ENCODE results near the gene HOTAIR.

HOTAIR gene

DNA sequence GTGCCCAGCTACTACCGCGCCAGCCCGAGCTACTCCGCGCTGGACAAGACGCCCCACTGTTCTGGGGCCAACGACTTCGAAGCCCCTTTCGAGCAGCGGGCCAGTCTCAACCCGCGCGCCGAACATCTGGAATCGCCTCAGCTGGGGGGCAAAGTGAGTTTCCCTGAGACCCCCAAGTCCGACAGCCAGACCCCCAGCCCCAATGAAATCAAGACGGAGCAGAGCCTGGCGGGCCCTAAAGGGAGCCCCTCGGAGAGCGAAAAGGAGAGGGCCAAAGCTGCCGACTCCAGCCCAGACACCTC, 10.9 kb upstream of the HOTAIR start:
- no peak for DNase-seq

DNA sequence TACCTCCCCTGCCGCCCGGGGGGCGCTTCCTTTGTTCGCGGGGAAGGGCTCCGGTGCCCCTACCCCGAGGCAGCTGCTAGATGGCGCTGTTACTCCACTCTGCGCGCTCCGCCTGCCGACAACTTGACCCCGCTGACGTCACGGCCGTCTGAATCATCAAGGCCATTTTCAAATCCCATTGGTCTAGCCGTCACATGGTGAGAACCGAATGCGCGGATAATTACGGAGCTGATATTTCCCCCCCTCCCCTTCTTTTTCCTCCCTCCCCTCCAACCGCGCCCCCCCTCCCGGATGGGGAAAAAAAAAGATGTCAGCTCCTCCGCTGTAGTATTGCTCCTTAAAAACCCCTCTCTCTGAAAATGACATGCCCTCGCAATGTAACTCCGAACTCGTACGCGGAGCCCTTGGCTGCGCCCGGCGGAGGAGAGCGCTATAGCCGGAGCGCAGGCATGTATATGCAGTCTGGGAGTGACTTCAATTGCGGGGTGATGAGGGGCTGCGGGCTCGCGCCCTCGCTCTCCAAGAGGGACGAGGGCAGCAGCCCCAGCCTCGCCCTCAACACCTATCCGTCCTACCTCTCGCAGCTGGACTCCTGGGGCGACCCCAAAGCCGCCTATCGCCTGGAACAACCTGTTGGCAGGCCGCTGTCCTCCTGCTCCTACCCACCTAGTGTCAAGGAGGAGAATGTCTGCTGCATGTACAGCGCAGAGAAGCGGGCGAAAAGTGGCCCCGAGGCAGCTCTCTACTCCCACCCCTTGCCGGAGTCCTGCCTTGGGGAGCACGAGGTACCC, 10.3 kb upstream of the HOTAIR start, which contains the start of gene HOXC10:
TSS of gene HOXC10 (plus strand) at position 246 of the 791 bp plus-strand sequence. CDS start at position 360, 114 bp downstream.
- DNase-seq = no peak

DNA sequence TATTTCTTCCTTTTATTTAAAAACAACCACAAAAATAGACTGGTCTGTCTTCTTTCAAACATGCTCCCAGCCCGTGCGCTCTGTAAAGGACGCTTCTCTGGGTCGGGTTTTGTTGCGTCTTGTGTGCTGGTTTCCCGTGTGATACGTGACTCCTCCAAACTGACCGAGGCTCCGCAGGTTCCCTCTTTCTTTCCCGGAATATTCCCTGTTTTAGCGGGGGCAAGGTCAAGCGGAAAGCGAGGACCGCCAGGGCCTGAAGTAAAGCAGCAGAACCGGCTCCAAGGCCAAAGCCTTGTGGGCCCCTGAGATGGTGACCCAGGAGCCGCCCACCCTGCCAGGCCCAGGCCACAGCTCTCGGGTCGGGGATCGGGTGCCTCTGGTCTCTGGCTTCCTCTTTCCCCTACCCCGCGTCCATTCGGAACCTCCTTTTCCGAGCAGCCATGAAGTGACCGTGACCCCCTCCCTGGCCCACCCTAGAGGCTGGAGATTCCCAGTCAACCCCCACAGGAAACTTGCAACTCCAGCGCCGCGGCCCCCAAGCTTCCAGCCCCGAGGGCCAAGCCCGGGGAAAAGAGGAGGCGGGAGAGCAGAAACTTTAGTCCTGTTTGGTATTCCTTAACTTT, 9.3 kb upstream of the HOTAIR start:
- DNase-seq = no peak

DNA sequence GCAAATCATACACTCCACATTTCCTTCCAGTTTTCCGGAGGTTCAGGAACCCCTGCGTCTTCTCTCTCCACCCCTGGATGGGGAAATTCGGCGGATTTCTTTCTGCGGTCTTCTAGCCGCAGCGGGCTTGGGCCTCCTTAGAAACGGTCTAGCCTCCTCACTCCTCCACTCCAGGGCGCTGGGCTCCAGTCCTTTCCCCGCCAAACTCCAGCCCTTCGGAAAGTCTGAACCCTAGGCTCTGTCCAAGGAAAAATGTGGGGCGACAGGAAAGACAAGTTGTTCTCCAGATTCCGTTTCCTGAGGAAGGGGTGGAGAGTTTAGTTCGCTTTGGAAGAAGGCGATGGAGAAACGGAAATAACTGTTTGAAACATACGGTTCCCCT, 8.8 kb upstream of the HOTAIR start:
- no peak for DNase-seq

DNA sequence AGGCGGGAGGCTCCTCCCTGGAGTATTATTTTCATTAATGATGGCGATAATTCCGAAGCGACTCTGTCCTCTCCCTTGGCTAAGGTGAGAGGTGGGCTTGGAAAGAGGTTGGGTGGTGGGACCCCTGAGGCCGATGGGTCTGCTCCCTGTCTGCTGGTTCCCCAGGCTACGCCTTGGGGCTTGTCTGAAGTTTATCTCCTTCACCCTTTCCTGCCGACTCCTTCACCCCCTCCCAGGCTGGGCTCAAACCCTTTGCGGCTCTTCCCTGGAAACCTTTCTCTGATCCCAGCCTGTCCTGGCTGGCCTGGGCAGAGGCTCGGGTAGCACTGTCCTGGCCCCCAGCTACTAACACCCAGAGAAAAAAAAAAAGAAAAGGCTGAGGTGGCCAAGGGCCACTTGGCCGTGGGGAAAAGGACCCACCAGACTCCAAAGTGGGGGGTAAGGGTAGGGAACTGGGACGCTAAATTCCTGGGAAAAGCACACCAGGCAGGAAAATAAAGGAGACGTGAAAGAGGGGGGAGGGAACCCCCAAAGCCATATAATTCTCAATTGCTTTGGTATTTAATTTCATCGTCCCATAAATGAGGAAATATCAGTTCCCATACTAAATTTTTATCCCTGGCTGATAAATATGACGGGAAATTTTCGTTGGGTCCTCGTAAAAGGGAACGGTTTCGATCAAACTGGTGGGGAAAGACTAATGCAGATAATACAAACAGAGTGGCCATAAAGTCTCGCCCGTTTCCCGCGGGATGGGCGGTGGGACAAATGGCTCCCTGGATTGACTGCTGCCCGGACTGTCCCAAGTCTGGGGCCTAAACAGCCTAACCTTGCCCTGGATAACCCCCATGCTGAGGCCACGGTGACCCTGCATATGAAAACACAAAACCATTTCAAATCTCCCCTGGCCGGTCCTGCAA, 8.2 kb upstream of the HOTAIR start:
- DNase-seq = no peak

DNA sequence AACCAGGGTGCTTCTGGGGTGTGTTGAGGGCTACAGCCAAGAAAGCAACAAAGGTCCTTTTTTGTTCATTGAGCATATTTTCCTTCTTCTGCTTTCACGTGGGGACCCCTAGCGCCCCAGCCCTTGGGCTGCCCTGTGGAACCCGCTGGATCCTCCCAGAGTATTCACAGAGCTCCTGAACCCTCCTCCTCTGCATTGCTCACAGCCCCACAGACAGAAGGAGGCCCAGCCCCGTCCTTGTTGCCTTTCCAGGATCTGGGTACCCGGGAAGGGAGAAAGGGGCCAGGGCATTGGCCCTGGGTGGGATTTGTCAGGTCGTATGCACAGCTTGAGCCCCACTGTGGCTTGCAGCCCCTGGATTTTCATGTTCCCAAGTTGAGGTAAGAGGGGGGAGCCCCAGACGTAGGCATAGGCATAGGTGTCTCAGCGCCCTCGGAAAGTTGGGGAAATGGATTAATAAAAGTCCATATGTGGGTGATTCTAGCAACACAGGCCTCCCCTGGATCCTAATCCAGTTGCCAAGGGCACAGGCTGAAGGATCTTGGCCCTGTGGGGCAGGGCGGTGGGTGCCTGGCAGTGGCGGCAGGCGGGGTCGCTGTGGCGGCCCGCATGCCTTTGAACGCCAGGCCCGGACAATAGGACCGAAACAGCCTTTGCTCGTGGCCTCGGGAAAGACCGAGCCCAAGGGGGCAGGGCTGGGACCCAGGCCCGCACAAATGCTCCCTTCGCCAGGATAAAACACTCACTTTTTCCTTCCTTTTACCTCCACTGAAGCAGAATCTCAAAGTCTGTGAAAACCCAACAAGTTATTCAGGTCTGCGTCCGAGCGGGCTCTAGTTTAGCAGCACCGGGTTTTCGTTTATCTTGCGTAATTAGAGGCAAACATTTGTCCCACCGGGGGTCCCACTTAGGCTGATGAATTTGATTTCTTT, 7.1 kb upstream of the HOTAIR start:
- DNase-seq = no peak

DNA sequence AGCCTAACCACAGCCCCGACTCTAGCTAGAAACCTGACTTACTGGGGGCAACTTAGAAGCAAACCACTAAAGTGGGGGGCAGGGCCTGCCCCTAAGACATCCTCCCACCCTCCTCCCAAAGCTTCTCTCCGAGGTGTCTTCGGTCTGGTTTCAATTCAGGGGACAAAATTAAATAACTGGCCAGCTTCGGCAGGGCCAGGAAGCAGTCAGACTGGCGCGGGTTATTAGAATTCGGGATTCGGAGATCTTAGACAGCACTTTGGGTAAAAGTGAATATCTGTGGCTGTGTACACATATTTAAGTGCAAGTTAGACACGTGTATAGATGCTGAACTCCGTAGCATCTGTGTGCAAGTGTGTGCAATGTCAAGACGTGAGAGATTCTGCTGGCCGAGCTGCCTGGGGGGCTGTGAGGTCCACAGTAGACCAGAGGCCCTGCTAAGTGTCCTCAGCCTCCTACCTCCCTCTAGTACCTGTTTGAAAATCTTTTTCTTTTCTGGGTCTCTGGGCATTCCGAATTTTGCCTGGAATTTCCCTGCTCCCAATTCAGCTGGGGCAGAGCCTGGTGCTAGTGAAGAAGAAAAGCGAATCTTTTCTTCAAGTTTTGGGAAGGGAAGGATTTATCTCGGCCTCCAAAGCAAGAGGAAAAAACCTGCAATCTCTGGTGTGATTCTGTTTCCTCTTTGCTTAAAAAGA, 6.2 kb upstream of the HOTAIR start:
- no peak for DNase-seq

DNA sequence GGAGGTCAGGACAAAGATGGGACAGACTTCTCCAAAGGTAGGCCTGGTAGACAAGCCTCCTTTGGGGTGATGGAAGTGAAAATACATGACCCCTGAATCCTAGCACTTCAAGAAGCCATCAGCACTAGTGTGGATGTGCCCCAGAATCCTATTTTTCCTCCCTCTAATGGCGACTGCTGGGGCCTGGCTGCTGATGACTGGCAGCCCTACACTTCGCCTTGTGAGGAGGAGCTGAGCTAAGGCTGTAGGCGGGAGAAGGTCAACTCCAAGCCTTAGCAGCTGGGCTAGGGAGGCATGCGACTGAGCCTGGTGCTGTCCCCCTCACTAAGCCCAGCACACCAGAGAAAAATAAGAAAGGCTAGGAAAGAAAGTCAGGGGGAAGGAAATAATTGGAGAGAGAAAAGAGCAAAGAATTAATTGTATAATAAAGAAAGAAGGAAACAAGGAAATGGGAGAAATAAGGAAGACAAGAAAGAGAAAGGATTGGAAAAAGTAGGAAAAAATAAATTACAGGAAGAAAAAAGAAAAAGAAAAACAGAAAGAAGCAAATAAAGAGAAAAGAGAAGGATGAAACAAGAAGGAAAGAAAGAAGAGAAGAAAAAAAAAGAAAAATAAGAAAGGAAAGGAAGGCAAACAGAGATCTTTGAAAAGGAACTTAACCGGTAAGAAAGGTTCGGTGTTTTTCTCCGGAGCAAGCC, 5.5 kb upstream of the HOTAIR start:
- DNase-seq = no peak

DNA sequence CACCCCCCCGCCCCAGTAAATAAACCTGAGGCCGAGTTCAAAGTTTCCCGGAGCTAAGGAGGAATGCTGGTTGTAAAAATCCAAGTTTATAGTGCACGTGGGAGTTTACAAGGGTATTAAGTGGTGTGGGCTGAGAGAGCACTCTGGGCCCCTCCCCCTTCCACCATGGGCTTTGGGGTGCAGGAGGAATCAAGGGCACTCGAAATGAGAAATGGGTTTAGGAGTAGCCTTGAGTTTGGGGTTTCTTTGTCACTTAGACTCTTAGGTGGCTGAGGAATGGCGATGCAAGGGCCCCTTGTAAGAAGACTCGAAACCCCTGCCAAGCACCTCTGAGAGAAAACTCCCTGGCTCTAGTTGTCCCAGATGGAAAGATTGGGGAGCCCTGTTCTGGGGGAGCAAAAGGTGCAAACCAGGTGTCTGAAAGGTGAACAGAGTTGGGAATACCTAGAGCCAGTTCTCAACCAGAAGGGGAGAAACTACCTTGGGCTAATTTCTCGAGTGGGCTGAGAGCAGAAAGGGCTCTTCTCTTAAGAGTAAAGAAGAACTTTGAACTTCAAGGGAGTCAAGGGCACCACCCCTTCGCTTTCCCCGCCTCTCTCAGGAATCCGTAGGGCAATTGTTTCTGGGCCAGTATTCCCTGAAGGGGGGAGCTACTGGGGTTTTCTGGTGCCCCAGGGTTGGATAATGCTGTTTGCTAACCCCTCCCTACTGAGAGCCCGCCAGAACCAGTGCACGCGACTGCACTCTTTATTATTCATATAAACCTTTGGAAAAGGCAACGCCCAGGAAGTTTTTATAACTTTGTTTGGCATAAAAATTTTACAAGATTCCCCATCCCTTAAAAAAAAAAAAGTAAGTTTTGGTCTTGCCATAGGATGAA, 4.0 kb upstream of the HOTAIR start:
- no peak for DNase-seq

DNA sequence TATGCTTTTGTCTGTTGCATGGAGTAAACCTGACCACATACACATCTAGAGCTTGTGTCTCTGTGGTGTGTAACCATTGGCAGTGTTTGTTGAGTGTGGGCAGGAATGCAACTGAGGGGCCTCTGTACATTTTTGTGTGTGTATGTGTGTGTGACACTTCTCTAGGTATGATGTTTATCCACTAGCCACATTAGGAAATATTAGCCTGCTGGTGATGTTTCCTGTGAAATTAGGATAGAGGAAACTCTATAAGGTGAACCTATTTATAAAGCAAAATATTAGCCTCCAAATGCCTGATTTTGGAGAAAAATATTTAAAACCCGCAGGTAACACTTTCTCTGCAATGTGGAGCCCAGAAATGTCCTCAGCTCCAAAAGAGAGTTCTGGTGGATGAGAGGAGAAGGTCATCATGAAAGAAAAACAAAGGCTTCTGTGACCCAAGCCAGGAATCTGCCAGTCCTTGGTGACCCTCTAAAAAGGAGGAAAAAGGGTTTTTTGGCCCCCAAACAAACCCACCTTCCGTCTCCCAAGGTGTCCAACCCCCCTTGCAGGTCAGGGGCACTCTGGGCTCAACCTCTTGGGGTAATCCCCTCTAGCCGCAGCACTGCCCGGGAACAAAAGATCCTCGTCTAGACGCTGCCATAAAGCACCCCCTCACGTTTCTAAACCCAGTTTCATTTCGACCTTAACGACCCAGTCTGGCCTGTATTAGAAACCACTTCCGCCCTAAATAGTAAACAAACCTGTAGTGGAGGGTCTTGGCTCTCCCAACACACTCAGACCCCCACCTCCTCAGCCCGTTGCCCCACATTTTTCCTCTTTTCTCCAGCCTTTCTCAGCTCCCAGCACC, 3.1 kb upstream of the HOTAIR start:
- DNase-seq = no peak

DNA sequence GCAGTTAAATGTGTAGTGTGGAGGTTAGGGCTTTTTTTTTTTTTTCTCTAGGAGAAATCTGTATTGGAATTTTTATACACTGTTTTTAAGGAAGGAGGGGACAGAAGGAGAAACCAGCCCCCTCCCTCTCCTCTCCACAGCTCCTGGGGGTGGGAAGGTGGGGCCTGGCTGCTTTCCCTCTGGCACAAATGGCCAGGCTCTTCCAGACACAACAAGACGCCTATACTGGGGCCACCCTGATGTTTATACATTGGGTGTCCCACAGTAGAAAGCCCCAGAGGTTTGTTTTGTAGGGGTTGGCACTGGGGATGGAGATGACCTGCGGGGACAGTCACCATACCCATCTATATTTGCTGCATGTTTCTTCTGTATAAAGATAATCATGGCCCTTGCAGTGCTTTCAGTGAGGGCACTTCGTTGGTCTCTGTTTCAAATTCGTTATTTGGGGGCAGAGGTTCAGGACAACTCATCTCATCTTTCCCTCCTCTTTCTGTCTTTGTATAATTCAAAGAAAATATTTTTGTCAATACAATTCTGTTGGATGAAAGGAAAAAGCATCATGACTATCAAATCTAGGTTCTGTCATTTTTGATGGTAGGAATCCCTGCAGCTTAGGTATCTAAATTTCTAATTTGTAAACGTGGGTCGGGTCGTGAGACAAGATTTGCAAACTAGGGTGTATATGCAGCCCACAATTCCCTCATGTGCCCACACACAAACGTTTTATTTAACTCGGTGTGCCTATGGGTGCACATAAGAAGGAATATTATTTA, 2.3 kb upstream of the HOTAIR start:
- no peak for DNase-seq

DNA sequence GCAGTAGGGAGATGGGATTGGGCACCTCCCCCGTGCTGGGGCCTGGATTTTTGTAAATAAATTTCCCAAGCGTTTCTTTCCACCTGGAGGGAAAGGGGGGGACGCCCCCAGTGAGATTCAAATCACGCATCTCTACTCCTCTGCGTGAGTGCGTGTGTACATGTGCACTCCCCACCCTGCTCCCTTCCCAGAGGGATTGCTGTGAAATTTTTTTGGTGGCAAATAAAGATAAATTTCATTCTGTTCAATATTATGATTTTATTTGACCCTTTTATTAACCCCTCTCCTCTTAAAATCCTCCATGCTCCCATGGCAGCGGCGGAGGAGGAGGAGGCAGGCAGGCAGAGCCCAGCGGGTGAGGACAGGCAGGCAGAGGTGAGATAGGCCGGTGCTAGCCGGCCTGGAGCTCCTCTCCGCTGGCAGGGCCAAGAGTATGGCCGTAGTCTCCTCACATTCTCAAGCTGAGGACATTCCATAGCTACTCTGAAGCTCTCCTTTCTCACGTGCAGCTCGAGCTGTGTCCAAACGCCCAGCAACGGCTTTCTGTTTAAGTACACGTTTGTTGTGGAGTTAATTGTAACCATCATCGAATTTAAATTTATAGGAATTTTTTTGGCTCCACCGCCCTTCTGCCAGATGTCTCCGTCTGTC, 1.5 kb upstream of the HOTAIR start:
- DNase-seq = no peak

DNA sequence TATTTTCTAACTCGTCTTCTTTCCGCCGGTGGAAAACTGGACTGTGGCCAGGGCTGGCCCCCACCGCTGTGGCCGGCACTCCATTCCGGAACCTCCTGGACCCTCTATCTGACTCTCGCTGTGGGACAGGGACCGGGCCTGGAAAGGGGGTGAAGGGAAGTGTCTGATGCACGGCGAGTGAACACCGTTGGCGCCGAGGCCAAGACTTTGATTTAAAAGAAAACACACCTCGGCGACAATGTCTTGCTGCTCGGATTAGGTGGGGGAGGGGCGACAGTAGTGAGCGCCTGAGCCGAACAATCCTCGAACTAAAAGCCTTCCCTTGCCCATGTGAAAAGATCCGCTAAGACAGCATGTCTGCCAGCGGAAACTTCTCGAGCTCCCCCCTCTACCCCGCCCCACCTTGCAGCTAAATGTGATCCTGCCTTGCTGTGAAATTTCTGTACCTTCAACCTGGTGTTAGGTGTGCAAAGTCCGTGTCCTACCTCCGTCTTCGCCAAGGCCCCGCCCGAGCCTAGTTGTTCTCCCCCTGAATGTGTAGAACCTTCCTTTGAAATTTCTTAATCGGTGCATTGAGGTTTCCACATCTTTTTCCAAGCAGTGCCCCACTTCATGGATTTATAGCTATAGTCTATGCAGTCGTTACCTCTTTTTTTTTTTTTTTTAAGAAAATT, 862 bp upstream of the HOTAIR start:
- DNase-seq = no peak

DNA sequence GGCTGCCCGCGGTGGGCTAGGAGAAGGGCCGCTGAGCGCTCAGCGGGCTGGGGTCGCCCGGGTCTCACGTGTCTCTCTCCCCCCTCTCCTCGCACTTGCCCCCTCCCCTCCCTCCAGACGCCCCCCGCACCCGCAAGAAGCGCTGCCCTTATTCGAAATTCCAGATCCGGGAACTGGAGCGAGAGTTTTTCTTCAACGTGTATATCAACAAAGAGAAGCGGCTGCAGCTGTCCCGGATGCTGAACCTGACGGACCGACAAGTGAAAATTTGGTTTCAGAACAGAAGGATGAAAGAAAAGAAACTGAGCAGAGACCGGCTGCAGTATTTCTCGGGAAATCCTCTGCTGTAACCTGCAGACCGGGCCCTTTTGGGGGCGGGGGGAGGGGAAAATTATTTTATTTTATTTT, 314 bp upstream of the HOTAIR start:
- no peak for DNase-seq

DNA sequence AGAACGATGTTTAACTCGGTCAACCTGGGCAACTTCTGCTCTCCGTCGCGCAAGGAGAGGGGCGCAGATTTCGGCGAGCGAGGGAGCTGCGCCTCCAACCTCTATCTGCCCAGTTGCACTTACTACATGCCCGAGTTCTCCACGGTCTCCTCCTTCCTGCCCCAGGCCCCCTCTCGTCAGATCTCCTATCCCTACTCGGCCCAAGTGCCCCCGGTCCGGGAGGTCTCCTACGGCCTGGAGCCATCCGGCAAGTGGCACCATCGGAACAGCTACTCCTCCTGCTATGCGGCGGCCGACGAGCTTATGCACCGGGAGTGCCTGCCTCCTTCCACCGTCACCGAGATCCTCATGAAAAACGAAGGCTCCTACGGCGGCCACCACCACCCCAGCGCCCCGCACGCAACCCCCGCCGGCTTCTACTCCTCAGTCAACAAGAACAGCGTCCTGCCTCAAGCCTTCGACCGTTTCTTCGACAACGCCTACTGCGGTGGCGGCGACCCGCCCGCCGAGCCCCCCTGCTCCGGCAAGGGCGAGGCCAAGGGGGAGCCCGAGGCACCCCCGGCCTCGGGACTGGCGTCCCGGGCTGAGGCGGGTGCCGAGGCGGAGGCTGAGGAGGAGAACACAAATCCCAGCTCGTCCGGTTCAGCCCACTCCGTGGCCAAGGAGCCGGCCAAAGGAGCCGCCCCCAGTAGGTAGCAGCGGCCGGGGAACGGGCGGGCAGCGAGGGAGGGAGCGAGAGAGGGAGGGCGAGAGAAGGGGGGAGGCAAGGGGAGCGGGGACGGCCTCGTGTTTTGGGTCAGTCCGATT, 1.3 kb downstream of the HOTAIR start:
- DNase-seq = no peak

DNA sequence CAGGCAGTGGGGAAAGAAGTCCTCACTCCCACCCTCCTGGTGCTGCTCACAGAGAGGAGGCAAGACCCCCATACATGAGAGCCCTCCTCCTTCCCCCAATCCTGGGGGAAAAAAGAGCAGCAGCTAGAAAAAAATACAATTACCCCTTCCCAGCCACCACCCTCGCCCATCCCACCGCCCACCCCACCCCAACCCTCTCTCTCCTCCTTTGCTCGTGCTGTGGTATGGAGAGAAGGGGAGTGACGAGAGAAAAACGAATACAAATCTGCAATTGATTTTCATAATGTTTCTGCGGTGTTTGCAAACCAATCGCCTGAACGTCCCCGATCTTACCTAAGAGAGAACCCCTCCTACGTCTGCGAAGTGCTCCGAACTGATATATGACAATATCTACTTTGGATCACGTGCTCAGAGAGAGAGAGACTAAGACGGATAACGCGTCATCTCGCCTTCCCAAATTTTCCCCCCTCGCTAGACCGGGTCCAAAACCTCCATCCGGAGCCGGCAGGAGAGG, 2.0 kb downstream of the HOTAIR start, which contains the start of gene HOXC11:
TSS of gene HOXC11 (plus strand) at position 405 of the 514 bp plus-strand sequence. CDS start 116 bp downstream, outside the sequence.
- DNase-seq = no peak
